ENCODE results near the gene CFAP74. TPM values are rescaled to one million over a fixed set of nuclear protein-coding genes. Genes with fewer than 3 reads are reported as not detected.
A peak's percentile ranks its signal among the peaks of the same experiment; 100 is the strongest.

Gene CFAP74
- total and polyA plus RNA-seq, 9 of the 15 experiments (the other 6 are each of a cell fraction or from before 2014, with no cell fraction given), result 0.03 to 0.15 (median 0.05) TPM; not detected in 6

DNA sequence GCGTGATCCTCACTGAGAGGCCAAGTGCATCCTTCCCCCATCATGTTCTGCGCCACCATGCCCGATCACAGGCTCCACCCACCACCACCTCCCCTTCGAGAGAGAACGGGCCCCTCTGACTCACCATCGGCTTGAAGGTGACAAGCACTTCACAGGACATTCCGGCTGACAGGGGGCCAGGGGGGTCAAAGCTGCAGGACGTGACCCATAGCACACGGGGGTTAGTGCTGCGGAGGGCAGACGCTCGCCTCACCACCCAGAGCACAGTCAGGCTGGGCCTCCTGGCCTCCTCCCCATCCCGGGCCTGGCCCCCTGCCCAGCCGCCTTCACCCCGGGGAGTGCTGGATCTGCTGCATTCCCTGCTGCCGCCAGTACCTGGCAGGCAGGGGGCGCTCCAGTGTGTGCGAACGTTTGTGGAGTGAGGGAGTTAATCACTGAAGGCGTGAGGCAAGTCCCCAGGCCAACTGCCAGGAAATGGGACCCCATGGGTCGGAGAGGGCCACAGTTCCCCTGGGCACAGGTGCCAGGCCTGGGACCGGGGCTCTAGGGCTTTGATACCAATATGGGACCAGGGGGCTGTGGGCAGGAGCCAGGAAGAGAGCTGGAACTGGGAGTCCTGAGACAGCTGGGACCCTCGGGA, 43.6 kb downstream of the CFAP74 start (continued):
- TF ChIP-seq RERE (CRISPR knock-in tag; IDR thresholded peaks at IDR 0.05; ENCODE audit: borderline replicate concordance) (no peak), ZNF76 (CRISPR knock-in tag; IDR thresholded peaks at IDR 0.05; ENCODE audit: borderline replicate concordance) (no peak), ZHX1 (conservative IDR thresholded peaks at IDR 0.05; ENCODE audit: low read length) (no peak), E2F1 (CRISPR knock-in tag; IDR thresholded peaks at IDR 0.05) (no peak), VEZF1 (CRISPR knock-in tag; IDR thresholded peaks at IDR 0.05) (peak; percentile 62), KAT2B (IDR thresholded peaks at IDR 0.05; ENCODE audit: low read depth, low read length) (no peak), LEF1 (IDR thresholded peaks at IDR 0.05) (no peak), JUNB (CRISPR knock-in tag; conservative IDR thresholded peaks at IDR 0.05) (no peak), CXXC5 (CRISPR knock-in tag; IDR thresholded peaks at IDR 0.05) (peak; percentile 46), ZNF785 (CRISPR knock-in tag; IDR thresholded peaks at IDR 0.05) (no peak)
- TF ChIP-seq, protein P1, sequence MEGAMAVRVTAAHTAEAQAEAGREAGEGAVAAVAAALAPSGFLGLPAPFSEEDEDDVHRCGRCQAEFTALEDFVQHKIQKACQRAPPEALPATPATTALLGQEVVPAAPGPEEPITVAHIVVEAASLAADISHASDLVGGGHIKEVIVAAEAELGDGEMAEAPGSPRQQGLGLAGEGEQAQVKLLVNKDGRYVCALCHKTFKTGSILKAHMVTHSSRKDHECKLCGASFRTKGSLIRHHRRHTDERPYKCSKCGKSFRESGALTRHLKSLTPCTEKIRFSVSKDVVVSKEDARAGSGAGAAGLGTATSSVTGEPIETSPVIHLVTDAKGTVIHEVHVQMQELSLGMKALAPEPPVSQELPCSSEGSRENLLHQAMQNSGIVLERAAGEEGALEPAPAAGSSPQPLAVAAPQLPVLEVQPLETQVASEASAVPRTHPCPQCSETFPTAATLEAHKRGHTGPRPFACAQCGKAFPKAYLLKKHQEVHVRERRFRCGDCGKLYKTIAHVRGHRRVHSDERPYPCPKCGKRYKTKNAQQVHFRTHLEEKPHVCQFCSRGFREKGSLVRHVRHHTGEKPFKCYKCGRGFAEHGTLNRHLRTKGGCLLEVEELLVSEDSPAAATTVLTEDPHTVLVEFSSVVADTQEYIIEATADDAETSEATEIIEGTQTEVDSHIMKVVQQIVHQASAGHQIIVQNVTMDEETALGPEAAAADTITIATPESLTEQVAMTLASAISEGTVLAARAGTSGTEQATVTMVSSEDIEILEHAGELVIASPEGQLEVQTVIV (CRISPR knock-in tag; IDR thresholded peaks at IDR 0.05; ENCODE audit: borderline replicate concordance), result no peak
